ENCODE data around the gene CALML5. TPM values are rescaled to one million over a fixed set of nuclear protein-coding genes. Genes with fewer than 3 reads are reported as not detected.

CALML5 gene
- total RNA-seq, 1 donor from 2014 or later = not detected

DNA sequence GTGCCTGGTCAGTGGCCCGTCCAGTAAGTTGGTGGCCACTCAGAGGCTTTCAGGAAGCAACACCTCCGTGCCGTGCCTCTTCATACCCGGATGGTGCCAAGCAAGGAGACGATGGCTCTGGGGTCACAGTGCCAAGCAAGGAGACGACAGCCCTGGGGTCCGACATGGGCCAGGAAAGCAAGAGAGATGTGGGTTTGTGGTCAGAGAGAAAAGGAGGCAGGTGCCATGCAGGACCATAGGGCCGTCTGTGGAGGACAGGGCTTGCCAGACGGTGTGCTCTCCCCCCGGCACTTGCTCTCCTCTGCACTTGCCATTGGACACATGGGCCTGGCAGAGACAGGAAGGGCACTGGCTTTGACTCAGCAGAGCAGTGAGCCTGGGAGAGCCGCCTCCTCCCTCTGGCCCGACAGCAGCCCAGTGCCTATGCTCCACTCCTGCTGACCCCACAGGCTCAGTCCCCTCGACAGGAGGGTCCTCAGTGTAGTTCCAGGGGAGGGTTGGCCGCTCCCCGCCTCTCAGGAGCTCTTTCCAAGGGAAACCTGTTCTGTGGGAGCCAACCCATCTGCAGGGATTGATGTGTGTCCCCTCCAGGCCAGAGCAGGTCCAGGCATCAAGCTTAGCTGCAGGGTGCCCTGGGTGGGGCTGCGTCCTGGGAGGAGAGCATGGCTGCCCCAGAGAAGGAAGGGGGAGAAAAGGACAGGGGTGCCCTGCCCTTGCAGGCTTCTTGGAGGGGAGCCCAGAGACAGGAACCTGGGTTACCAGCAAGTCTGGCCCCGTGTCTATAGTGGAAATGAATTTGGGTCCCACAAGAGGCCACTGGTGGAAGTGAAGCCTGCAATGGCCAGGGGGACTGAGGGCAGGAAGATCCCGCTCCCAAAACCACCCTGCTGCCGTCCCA is 7.6 kb upstream of the CALML5 start:
- Histone ChIP-seq H3K36me3 (no peaks in the 10 kb centered on the region), H3K9me3 (replicated peaks) (no peaks in the 10 kb centered on the region), H3K27ac (replicated peaks) (no peak overlapping the region), H3K4me3 (no peak overlapping the region), H3K27me3 (ENCODE audit: low read depth) (peaks cover 17% of the 10 kb centered on the region), H3K4me1 (no peaks in the 10 kb centered on the region)
- intact Hi-C loops (cut with micrococcal nuclease) = no loop called here
- DNase-seq = no peak
- TF ChIP-seq, protein P1, sequence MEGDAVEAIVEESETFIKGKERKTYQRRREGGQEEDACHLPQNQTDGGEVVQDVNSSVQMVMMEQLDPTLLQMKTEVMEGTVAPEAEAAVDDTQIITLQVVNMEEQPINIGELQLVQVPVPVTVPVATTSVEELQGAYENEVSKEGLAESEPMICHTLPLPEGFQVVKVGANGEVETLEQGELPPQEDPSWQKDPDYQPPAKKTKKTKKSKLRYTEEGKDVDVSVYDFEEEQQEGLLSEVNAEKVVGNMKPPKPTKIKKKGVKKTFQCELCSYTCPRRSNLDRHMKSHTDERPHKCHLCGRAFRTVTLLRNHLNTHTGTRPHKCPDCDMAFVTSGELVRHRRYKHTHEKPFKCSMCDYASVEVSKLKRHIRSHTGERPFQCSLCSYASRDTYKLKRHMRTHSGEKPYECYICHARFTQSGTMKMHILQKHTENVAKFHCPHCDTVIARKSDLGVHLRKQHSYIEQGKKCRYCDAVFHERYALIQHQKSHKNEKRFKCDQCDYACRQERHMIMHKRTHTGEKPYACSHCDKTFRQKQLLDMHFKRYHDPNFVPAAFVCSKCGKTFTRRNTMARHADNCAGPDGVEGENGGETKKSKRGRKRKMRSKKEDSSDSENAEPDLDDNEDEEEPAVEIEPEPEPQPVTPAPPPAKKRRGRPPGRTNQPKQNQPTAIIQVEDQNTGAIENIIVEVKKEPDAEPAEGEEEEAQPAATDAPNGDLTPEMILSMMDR (IDR thresholded peaks at IDR 0.05; ENCODE audit: borderline replicate concordance) = no peak

DNA sequence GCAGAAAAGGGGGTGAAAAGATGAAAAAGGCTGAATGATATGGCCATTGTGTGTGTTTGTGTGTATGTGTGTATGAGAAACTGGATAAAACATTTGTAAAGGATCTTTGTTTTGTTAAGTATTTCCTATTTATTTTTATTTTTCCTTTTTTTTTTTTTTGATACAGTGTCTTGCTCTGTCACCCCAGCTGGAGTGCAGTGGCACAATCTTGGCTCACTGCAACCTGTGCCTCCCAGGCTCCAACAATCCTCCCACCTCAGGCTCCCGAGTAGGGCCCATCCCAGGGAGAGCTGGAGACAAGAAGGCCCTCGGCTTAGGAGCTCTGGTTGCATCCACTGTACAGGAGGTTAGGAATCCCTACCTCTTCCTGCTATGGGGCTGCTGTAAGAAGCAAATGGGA is 6.9 kb upstream of the CALML5 start:
- Histone ChIP-seq H3K36me3 (no peaks in the 10 kb centered on the region), H3K4me3 (no peak overlapping the region), H3K9me3 (replicated peaks) (no peaks in the 10 kb centered on the region), H3K27me3 (ENCODE audit: low read depth) (peaks cover 18% of the 10 kb centered on the region), H3K4me1 (no peaks in the 10 kb centered on the region), H3K27ac (replicated peaks) (no peak overlapping the region)
- intact Hi-C loops (cut with micrococcal nuclease) = no loop called here
- no peak for DNase-seq
- TF ChIP-seq, protein P1 (IDR thresholded peaks at IDR 0.05; ENCODE audit: borderline replicate concordance) = no peak

DNA sequence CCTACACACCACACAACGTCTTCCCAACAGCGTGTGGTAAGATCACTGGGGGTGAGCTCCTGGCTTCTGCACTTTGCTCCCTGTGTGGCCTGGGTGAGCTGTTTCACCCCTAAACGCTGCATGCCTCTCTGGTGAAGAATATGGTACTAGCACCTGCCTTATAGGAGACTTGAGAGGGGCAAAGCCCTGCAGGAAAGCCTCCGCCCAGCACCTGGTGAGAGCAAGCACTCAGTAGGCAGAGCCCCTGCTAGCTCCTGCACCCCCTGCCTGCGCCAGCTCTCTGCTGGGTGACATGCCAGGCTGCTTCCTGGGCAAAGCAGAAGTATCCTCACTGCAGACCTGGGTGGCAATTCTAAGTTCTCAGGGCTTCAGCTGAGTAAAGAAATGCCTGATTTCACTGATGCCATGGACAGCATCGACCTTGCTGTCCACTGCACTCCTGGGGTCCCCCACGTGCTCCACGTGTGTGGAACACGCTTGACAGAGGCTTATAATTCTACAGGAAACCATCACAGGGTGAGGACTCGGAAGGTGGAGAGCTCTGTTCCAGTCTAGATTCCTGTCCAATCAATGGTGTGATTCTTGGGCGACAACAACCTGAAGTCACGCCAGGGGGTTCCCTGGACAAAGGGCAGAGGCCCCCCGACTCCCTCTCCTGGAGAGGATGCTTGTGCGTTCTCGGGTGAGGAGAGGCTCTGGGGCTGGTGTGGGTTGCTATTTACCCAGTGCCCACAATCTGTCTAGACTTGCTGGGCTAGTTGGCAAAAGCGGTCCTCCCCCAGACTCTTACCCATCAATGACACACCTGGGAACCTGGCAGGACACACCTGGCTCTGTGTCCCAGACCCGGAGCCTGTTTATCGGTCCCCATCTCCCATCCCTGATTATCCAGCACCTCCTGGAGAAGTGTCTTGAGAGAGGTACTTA is 5.0 kb upstream of the CALML5 start:
- no peak for DNase-seq
- TF ChIP-seq, protein P1 (IDR thresholded peaks at IDR 0.05; ENCODE audit: borderline replicate concordance) = no peak

DNA sequence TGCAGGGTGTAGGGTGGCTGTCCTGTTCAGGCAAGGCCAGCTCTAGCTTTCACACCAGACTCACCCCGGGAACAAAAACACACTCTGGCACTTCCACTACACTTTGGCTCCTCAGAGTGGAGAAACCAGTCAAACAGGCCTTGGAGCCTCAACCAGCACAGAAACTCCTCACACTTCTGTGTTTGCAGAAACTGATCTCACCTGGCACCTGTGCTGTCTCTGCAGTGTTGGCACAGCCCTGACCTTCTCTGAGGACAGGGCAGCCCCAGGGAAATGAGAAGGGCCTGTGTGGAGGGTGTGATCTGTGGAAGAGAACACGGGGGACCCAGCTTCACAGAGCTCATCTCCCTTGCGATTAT is 4.1 kb upstream of the CALML5 start:
- TF ChIP-seq, protein P1 (IDR thresholded peaks at IDR 0.05; ENCODE audit: borderline replicate concordance) = no peak

More for the DNA sequence above, 5.0 kb upstream of the CALML5 start:
- Histone ChIP-seq H3K4me3 (no peak overlapping the region), H3K4me1 (no peaks in the 10 kb centered on the region), H3K27me3 (ENCODE audit: low read depth) (peaks cover 24% of the 10 kb centered on the region), H3K9me3 (replicated peaks) (no peaks in the 10 kb centered on the region), H3K27ac (replicated peaks) (no peak overlapping the region), H3K36me3 (no peaks in the 10 kb centered on the region)
- intact Hi-C loops (cut with micrococcal nuclease) = no loop called here

DNA sequence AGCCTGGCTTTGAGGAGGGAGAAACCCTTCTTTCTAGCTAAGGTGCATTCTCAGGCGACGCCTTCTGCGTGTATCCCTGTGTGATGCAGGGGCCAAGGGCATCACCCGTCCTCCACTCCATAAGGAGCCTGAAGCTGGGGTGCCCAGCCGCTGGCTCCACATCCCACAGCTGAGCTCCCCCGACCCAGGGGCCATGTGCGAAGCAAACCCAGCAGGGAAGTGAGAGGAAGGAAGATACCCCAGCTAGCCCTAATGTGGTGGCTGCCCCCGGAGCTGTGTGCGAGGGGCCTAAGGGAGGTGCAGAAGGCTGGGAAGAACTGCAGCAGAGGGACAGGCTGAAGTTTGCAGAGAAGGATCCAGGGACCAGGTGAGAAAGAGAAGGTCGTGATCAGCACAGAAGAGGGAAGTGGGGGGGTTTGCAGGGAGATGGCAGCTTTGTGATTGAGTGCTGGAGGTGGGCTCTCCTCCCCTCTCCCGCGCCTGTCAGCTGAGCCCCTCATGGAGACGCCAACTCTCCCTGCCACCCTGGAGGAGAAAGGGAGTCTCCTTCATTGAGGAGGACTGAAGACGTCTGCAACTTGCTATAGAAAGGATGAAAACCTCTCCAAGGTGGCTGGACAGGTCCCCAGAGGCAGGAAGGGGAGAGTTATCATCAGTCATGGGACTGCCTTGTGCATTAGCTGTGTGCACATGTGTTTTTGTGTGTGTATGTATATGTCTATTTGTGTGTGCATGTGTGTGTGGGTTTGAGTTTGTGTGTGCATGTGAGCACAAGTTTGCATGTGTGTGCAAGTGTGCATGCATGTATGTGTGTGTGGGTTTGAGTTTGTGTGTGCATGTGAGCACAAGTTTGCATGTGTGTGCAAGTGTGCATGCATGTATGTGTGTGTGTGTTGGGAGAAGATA is 3.5 kb upstream of the CALML5 start:
- no peak overlapping the region for H3K4me3 ChIP-seq
- H3K36me3 ChIP-seq = no peaks in the 10 kb centered on the region
- no peak overlapping the region for H3K27ac ChIP-seq (replicated peaks)
- no peak for DNase-seq
- TF ChIP-seq, protein P1 (IDR thresholded peaks at IDR 0.05; ENCODE audit: borderline replicate concordance) = no peak
- intact Hi-C loops (cut with micrococcal nuclease) = no loop called here
- no peaks in the 10 kb centered on the region for H3K4me1 ChIP-seq
- no peaks in the 10 kb centered on the region for H3K9me3 ChIP-seq (replicated peaks)
- peaks cover 24% of the 10 kb centered on the region for H3K27me3 ChIP-seq (ENCODE audit: low read depth)

More for the DNA sequence above, 4.1 kb upstream of the CALML5 start:
- intact Hi-C loops (cut with micrococcal nuclease) = no loop called here
- Histone ChIP-seq H3K27me3 (ENCODE audit: low read depth) (peaks cover 24% of the 10 kb centered on the region), H3K27ac (replicated peaks) (no peak overlapping the region), H3K4me1 (no peaks in the 10 kb centered on the region), H3K4me3 (no peak overlapping the region), H3K9me3 (replicated peaks) (no peaks in the 10 kb centered on the region), H3K36me3 (no peaks in the 10 kb centered on the region)
- DNase-seq = no peak

Data from left ventricle myocardium inferior (tissue), 1 donor.